Spinal cord (tissue), 10 donors: ENCODE data around the gene SQSTM1. TPM values are rescaled to one million over a fixed set of nuclear protein-coding genes. Genes with fewer than 3 reads are reported as not detected.

Source experiments
- DNase-seq, 6 donors: peaks; one replicate each; pipeline versions ENCODE4 v3.0.0 to v3.0.0-alpha.2; 2013 to 2015; ENCODE audit warnings: low spot score in 6 of 6, low read depth in 4 of 6
- H3K27ac ChIP-seq: one replicate; pipeline ENCODE4 v1.5.1; 2013; ENCODE audit warnings: low read depth, low read length, control low read depth
- H3K27me3 ChIP-seq: one replicate; pipeline ENCODE4 v1.6.1; 2013; ENCODE audit warnings: low read length; ENCODE audit not compliant: control insufficient read depth, insufficient read depth
- H3K36me3 ChIP-seq: one replicate; pipeline ENCODE4 v1.6.1; 2013; ENCODE audit warnings: low read length; ENCODE audit not compliant: control insufficient read depth, insufficient read depth
- H3K4me1 ChIP-seq: one replicate; pipeline ENCODE4 v1.6.1; 2013; ENCODE audit warnings: low read length; ENCODE audit not compliant: control insufficient read depth, insufficient read depth
- H3K4me3 ChIP-seq: one replicate; pipeline ENCODE4 v1.5.1; 2013; ENCODE audit warnings: low read depth, low read length, control low read depth
- H3K9me3 ChIP-seq: one replicate; pipeline ENCODE4 v1.6.1; 2013; ENCODE audit warnings: low read length; ENCODE audit not compliant: control insufficient read depth, insufficient read depth
- WGBS: methylation state at CpG from one replicate; pipeline ENCODE4 v1.1.5; 2013; ENCODE audit warnings: missing lambda C conversion rate; ENCODE audit not compliant: insufficient coverage; 5-methylcytosine and 5-hydroxymethylcytosine counted together
- polyA plus RNA-seq, 2 donors: library from polyadenylated mRNA; unstranded; fragments of 120-200 nt; gene quantifications; one replicate each; pipeline ENCODE4 v1.2.1, GENCODE V29; 2013; ENCODE audit not compliant: insufficient read length in 2 of 2
- total RNA-seq, 2 donors: library from RNA; depleted of rRNA in 1 of 2; stranded (reverse); fragments of 120-200 nt in 1 of 2; fragments of >200 nt in 1 of 2; gene quantifications; one replicate each; pipeline versions ENCODE4 v1.2.3 to v1.2.4, GENCODE V29; 2013 to 2014
- donor health status: healthy.

SQSTM1 gene
- total and polyA plus RNA-seq, 4 donors, result 95.6 to 155 (median 119) TPM

- Histone ChIP-seq H3K27ac (no peak overlapping the region), H3K4me1 (peaks cover 48% of the 10 kb centered on the region)
- WGBS, result 95% methylated on average over 36 of the region's 36 CpGs
Measured at GRCh38 chr5:179798771-179799643, 21.7 kb upstream of the SQSTM1 start.

GRCh38 chr5:179799644-179799973 is 21.1 kb upstream of the SQSTM1 start:
- H3K36me3 ChIP-seq, result peaks cover 71% of the 10 kb centered on the region
- no peak overlapping the region for H3K27ac ChIP-seq
- 96% methylated on average over 3 of the region's 5 CpGs for WGBS
- no peak for DNase-seq
- no peaks in the 10 kb centered on the region for H3K27me3 ChIP-seq
- peaks cover 48% of the 10 kb centered on the region for H3K4me1 ChIP-seq
- H3K4me3 ChIP-seq, result no peak overlapping the region
- H3K9me3 ChIP-seq, result no peaks in the 10 kb centered on the region

More at GRCh38 chr5:179798771-179799643, 21.7 kb upstream of the SQSTM1 start:
- no peak overlapping the region for H3K4me3 ChIP-seq
- H3K27me3 ChIP-seq, result no peaks in the 10 kb centered on the region
- DNase-seq, result no peak
- H3K9me3 ChIP-seq, result no peaks in the 10 kb centered on the region
- H3K36me3 ChIP-seq, result peaks cover 67% of the 10 kb centered on the region

GRCh38 chr5:179800071-179800695 is 20.5 kb upstream of the SQSTM1 start:
- Histone ChIP-seq H3K36me3 (peaks cover 76% of the 10 kb centered on the region), H3K27ac (no peak overlapping the region), H3K9me3 (no peaks in the 10 kb centered on the region), H3K4me1 (peaks cover 48% of the 10 kb centered on the region), H3K4me3 (no peak overlapping the region), H3K27me3 (no peaks in the 10 kb centered on the region)
- no peak for DNase-seq
- 92% methylated on average over 21 of the region's 21 CpGs for WGBS

GRCh38 chr5:179800696-179801201 is 20.0 kb upstream of the SQSTM1 start:
- Histone ChIP-seq H3K27ac (no peak overlapping the region), H3K9me3 (no peaks in the 10 kb centered on the region), H3K27me3 (no peaks in the 10 kb centered on the region), H3K4me3 (no peak overlapping the region), H3K36me3 (peaks cover 79% of the 10 kb centered on the region), H3K4me1 (peaks cover 49% of the 10 kb centered on the region)
- no peak for DNase-seq
- 83% methylated on average over 11 of the region's 12 CpGs for WGBS

- DNase-seq, result peak in 1 of 6 donors; percentile 59
- H3K4me3 ChIP-seq, result no peak overlapping the region
- no peaks in the 10 kb centered on the region for H3K27me3 ChIP-seq
- no peak overlapping the region for H3K27ac ChIP-seq
- peaks cover 78% of the 10 kb centered on the region for H3K36me3 ChIP-seq
- peaks cover 45% of the 10 kb centered on the region for H3K4me1 ChIP-seq
- WGBS, result 49% methylated on average over 57 of the region's 67 CpGs
- no peaks in the 10 kb centered on the region for H3K9me3 ChIP-seq
Measured at GRCh38 chr5:179801304-179802206, 19.1 kb upstream of the SQSTM1 start.

- no peak overlapping the region for H3K4me3 ChIP-seq
- H3K4me1 ChIP-seq, result peaks cover 37% of the 10 kb centered on the region
- no peaks in the 10 kb centered on the region for H3K27me3 ChIP-seq
- H3K9me3 ChIP-seq, result no peaks in the 10 kb centered on the region
- H3K27ac ChIP-seq, result no peak overlapping the region
- WGBS, result 74% methylated on average over 19 of the region's 19 CpGs
- peak in 1 of 6 donors; percentile 9 for DNase-seq
- H3K36me3 ChIP-seq, result peaks cover 71% of the 10 kb centered on the region
Measured at GRCh38 chr5:179802207-179802883, 18.4 kb upstream of the SQSTM1 start.

- Histone ChIP-seq H3K27me3 (no peaks in the 10 kb centered on the region), H3K36me3 (peaks cover 67% of the 10 kb centered on the region), H3K4me3 (no peak overlapping the region), H3K4me1 (peaks cover 44% of the 10 kb centered on the region), H3K27ac (no peak overlapping the region), H3K9me3 (no peaks in the 10 kb centered on the region)
- 56% methylated on average over 8 of the region's 11 CpGs for WGBS
- DNase-seq, result no peak
Measured at GRCh38 chr5:179802950-179803562, 17.6 kb upstream of the SQSTM1 start.

GRCh38 chr5:179803651-179804554 is 16.8 kb upstream of the SQSTM1 start:
- H3K27ac ChIP-seq, result no peak overlapping the region
- no peak overlapping the region for H3K4me3 ChIP-seq
- peaks cover 59% of the 10 kb centered on the region for H3K36me3 ChIP-seq
- WGBS, result 61% methylated on average over 18 of the region's 18 CpGs
- no peaks in the 10 kb centered on the region for H3K27me3 ChIP-seq
- H3K4me1 ChIP-seq, result peaks cover 48% of the 10 kb centered on the region
- DNase-seq, result no peak
- no peaks in the 10 kb centered on the region for H3K9me3 ChIP-seq
